K562 (cell line): ENCODE measurements around the gene RASSF10. TPM values are rescaled to one million over a fixed set of nuclear protein-coding genes. Genes with fewer than 3 reads are reported as not detected.

Experiments used
- ATAC-seq: fragments of 200-7000 bp; cut with Tn5 transposase; 3 replicates; pipeline ENCODE4 v1.9.1; 2020; ENCODE audit warnings: moderate library complexity
- BruUV-seq: library from RNA; stranded (reverse); fragments of 400-500 nt; replicated peaks from 2 replicates; lab custom pipeline; 2021; lab: Mats Ljungman, UMichigan
- CTCF ChIA-PET: fragments of 300-600 bp; formaldehyde crosslinking; extraction: SDS; loops from one replicate; lab custom pipeline; 2021; ENCODE audit warnings: low intra/inter-chr PET ratio; lab: Yijun Ruan, JAX
- POLR2A ChIA-PET: fragments of 300-600, 350-650 bp; sonication (Branson Sonifier 250); formaldehyde crosslinking; extraction: SDS; loops from one replicate; lab custom pipeline; 2021; ENCODE audit warnings: antibody characterized with exemption, inconsistent platforms; lab: Yijun Ruan, JAX
- DNase-seq, 4 experiments: peaks; one replicate each; pipeline versions ENCODE4 v3.0.0 to v3.0.0-alpha.2; 2011 to 2018; ENCODE audit warnings: low spot score in 3 of 4, mixed read lengths in 3 of 4; ENCODE audit errors: extremely low read depth in 1 of 4
- FAIRE-seq: peaks from 2 replicates; lab custom pipeline; 2011; peaks lifted over from hg19 to GRCh38; lab: Jason Lieb, UNC
- H2AFZ ChIP-seq: 2 replicates; pipeline ENCODE4 v1.6.0; 2011; ENCODE audit warnings: low read depth, low read length, control low read depth, inconsistent platforms
- H3K27ac ChIP-seq: fragments of 200-600 bp; 3 replicates; pipeline ENCODE4 v1.8.0; 2011; ENCODE audit warnings: low read depth, mild to moderate bottlenecking, control low read depth, inconsistent platforms, low read length, moderate library complexity, mixed read lengths; ENCODE audit errors: extremely low read depth
- H3K27me3 ChIP-seq, 2 experiments: fragments of 300-600 bp in 1 of 2; 2 replicates in 1 of 2; 3 replicates in 1 of 2; pipeline versions ENCODE4 v1.6.0 to v1.8.0; 2011; ENCODE audit warnings: inconsistent platforms in 2 of 2, low read length in 2 of 2, mild to moderate bottlenecking in 1 of 2, mixed read lengths in 1 of 2, moderate library complexity in 1 of 2; ENCODE audit not compliant: control insufficient read depth in 2 of 2, insufficient read depth in 2 of 2
- H3K36me3 ChIP-seq: fragments of 300-600 bp; 3 replicates; pipeline ENCODE4 v1.8.0; 2011; ENCODE audit warnings: mild to moderate bottlenecking, low read length, inconsistent platforms; ENCODE audit not compliant: control insufficient read depth, insufficient read depth
- H3K4me1 ChIP-seq, 2 experiments: fragments of 200-600 bp in 1 of 2; replicated peaks in 1 of 2; 2 replicates in 1 of 2; 3 replicates in 1 of 2; pipeline versions ENCODE4 v1.5.1 to v1.8.0; 2011; ENCODE audit warnings: inconsistent platforms in 2 of 2, low read length in 2 of 2, mild to moderate bottlenecking in 1 of 2, mixed read lengths in 1 of 2, moderate library complexity in 1 of 2; ENCODE audit not compliant: control insufficient read depth in 2 of 2, insufficient read depth in 2 of 2
- H3K4me2 ChIP-seq: 2 replicates; pipeline ENCODE4 v1.6.1; 2011; ENCODE audit warnings: low read length, control low read depth, inconsistent platforms, mixed read lengths; ENCODE audit not compliant: insufficient read depth
- H3K4me3 ChIP-seq: fragments of 200-600 bp; sonication (generic), shearing (Covaris generic); 2 replicates; pipeline ENCODE4 v1.5.1; 2016; ENCODE audit warnings: control low read depth, inconsistent platforms
- H3K79me2 ChIP-seq: fragments of 200-600 bp; 3 replicates; pipeline ENCODE4 v1.8.0; 2011; ENCODE audit warnings: low read length, inconsistent platforms; ENCODE audit not compliant: control insufficient read depth, insufficient read depth
- H3K9ac ChIP-seq, 2 experiments: 2 replicates each; pipeline versions ENCODE4 v1.6.0 to v1.6.1; 2011; ENCODE audit warnings: low read depth in 2 of 2, low read length in 2 of 2, control low read depth in 1 of 2, inconsistent platforms in 1 of 2, mild to moderate bottlenecking in 1 of 2, mixed read lengths in 1 of 2; ENCODE audit not compliant: insufficient read depth in 1 of 2
- H3K9me1 ChIP-seq: one replicate; pipeline ENCODE4 v1.6.0; 2011; ENCODE audit warnings: inconsistent platforms, mild to moderate bottlenecking, low read length, moderate library complexity; ENCODE audit not compliant: control insufficient read depth, insufficient read depth
- H3K9me3 ChIP-seq: replicated peaks from 2 replicates; pipeline ENCODE4 v1.5.1; 2011; ENCODE audit warnings: low read depth, low read length, inconsistent platforms; ENCODE audit not compliant: control insufficient read depth, insufficient read depth
- H4K20me1 ChIP-seq: replicated peaks from 2 replicates; pipeline ENCODE4 v1.6.1; 2011; ENCODE audit warnings: low read length, inconsistent platforms, mixed read lengths; ENCODE audit not compliant: control insufficient read depth, insufficient read depth
- MEF2A ChIP-seq: IDR thresholded peaks from 2 replicates; pipeline ENCODE4 v1.6.1; 2011; ENCODE audit warnings: low read depth, mild to moderate bottlenecking, low read length, moderate library complexity; ENCODE audit not compliant: control insufficient read depth
- SRF ChIP-seq, 2 experiments: fragments of 250-450, 450-650 bp in 1 of 2; sonication (Bioruptor Pico) in 1 of 2; sonication (generic) in 1 of 2; formaldehyde crosslinking; IDR thresholded peaks; 2 replicates each; pipeline versions ENCODE4 v1.5.0 to v1.5.1; 2020 to 2022; ENCODE audit warnings: mild to moderate bottlenecking in 1 of 2, missing genetic modification reagents in 1 of 2
- TCF3 ChIP-seq: sonication (generic); formaldehyde crosslinking; IDR thresholded peaks from 2 replicates; pipeline ENCODE4 v1.4.0; 2020; ENCODE audit warnings: mild to moderate bottlenecking, missing genetic modification reagents
- ZNF133 ChIP-seq: fragments of 250-450 bp; sonication (Bioruptor Pico); IDR thresholded peaks from 2 replicates; pipeline ENCODE4 v1.4.0; 2020; ENCODE audit warnings: mild to moderate bottlenecking
- WGBS: fragments of 100-300 bp; shearing (Covaris generic); methylation state at CpG from one replicate; pipeline ENCODE4 v1.1.6; 2016; ENCODE audit warnings: low coverage, mixed read lengths; ENCODE audit not compliant: insufficient coverage; ENCODE audit errors: missing lambda C conversion rate; 5-methylcytosine and 5-hydroxymethylcytosine counted together
- in situ Hi-C: fragments of 300-500 bp; cut with MboI; formaldehyde crosslinking; loops from 4 replicates; pipeline ENCODE4 v1.15.0; 2018; ENCODE audit warnings: inconsistent platforms, mixed read lengths
- intact Hi-C: fragments of 100-400 bp; cut with micrococcal nuclease; formaldehyde crosslinking; loops from 2 replicates; pipeline ENCODE4 v1.14.2; 2022
- polyA plus RNA-seq, 8 experiments: library from polyadenylated mRNA; depleted of rRNA in 4 of 8; stranded (reverse) in 5 of 8; unstranded in 3 of 8; fragments of >200 nt; fragmentation: Nextera tagmentation in 2 of 8; fragmentation: Illumina TruSeq in 1 of 8; extraction: Ambion mirVana in 2 of 8; extraction: Trizol in 1 of 8; gene quantifications; 2 replicates each; pipeline versions ENCODE4 v1.2.1 to v1.2.3, GENCODE V29; 2011 to 2014; ENCODE audit warnings: inconsistent platforms in 1 of 8, missing spikeins in 1 of 8
- total RNA-seq, 7 experiments: library from RNA; depleted of rRNA in 6 of 7; stranded (reverse); fragments of >200 nt in 6 of 7; fragmentation: Illumina TruSeq in 2 of 7; extraction: Trizol in 2 of 7; gene quantifications; 2 replicates each; pipeline versions ENCODE4 v1.2.1 to v1.2.3, GENCODE V29; 2011 to 2021; ENCODE audit warnings: low replicate concordance in 1 of 7
- TF ChIP-seq, protein P1 (sequence below): fragments of 250-450 bp; sonication (Bioruptor Pico); IDR thresholded peaks from 2 replicates; pipeline ENCODE4 v1.8.0; 2021; ENCODE audit warnings: moderate library complexity, mild to moderate bottlenecking, inconsistent platforms
- TF ChIP-seq, protein P2 (sequence below): fragments of 250-450 bp; sonication (Bioruptor Pico); IDR thresholded peaks from 2 replicates; pipeline ENCODE4 v1.8.0; 2022; ENCODE audit warnings: inconsistent platforms, mild to moderate bottlenecking, moderate library complexity, borderline replicate concordance

Gene RASSF10
- total and polyA plus RNA-seq, 9 of the 15 experiments (the other 6 are each of a cell fraction or from before 2014, with no cell fraction given), result not detected

DNA sequence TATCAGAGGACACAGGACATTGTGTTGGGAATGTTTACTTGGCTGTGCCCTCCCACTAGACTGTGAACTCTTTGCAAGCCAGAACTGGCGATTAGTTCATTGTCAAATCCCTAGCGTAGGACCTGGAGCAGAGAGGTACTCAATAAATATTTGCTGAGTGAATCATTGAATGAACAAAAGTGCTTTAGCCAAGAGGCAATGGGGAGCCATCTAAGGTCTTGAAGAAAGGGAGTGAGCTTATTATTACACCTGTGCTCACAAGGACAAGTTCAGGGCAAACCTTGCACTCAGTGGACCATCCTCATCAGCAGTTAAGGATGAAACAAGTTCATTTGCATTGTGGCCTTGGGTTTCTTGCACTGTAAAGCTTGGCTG is 1.1 kb upstream of the RASSF10 start:
- Histone ChIP-seq H3K36me3 (no peaks in the 10 kb centered on the region), H3K9me1 (no peaks in the 10 kb centered on the region), H3K4me3 (no peak overlapping the region), H4K20me1 (no peaks in the 10 kb centered on the region), H3K4me1 (peaks cover 7 to 20% of the 10 kb centered on the region in 2 experiments), H3K79me2 (no peaks in the 10 kb centered on the region), H3K9me3 (no peaks in the 10 kb centered on the region), H3K27ac (no peak overlapping the region), H3K9ac (no peak overlapping the region), H3K4me2 (no peak overlapping the region), H2AFZ (no peak overlapping the region)
- no TSS peak for BruUV-seq
- intact Hi-C loops, result no loop called here
- POLR2A ChIA-PET, result no interaction called here
- ATAC-seq, result no peak
- in situ Hi-C loops, result no loop called here
- no peak for DNase-seq
- WGBS, result 11% methylated on average over 2 of the region's 2 CpGs
- no peak for FAIRE-seq
- TF ChIP-seq ZNF133 (no peak), MEF2A (no peak), TCF3 (CRISPR knock-in tag) (no peak), SRF (CRISPR knock-in tag; IDR thresholded peaks at IDR 0.05) (no peak)
- TF ChIP-seq, protein P1, sequence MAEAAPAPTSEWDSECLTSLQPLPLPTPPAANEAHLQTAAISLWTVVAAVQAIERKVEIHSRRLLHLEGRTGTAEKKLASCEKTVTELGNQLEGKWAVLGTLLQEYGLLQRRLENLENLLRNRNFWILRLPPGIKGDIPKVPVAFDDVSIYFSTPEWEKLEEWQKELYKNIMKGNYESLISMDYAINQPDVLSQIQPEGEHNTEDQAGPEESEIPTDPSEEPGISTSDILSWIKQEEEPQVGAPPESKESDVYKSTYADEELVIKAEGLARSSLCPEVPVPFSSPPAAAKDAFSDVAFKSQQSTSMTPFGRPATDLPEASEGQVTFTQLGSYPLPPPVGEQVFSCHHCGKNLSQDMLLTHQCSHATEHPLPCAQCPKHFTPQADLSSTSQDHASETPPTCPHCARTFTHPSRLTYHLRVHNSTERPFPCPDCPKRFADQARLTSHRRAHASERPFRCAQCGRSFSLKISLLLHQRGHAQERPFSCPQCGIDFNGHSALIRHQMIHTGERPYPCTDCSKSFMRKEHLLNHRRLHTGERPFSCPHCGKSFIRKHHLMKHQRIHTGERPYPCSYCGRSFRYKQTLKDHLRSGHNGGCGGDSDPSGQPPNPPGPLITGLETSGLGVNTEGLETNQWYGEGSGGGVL, result no peak
- TF ChIP-seq, protein P2, sequence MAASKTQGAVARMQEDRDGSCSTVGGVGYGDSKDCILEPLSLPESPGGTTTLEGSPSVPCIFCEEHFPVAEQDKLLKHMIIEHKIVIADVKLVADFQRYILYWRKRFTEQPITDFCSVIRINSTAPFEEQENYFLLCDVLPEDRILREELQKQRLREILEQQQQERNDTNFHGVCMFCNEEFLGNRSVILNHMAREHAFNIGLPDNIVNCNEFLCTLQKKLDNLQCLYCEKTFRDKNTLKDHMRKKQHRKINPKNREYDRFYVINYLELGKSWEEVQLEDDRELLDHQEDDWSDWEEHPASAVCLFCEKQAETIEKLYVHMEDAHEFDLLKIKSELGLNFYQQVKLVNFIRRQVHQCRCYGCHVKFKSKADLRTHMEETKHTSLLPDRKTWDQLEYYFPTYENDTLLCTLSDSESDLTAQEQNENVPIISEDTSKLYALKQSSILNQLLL (CRISPR knock-in tag), result no peak
- TF ChIP-seq, all 486 proteins: peak for 0
- peaks cover 10 to 15% of the 10 kb centered on the region in 2 experiments; a peak in 4 of 5 replicates for H3K27me3 ChIP-seq
- CTCF ChIA-PET, result no interaction called here
